ENCODE measurements around the gene CTSE.

GRCh38 chr1:206021626-206022365 lies 1.9 kb downstream of the CTSE start:
- TF ChIP-seq CTCF (IDR thresholded peaks at IDR 0.05) (no peak), EZH2 (IDR thresholded peaks at IDR 0.05; ENCODE audit: borderline replicate concordance, insufficient read depth, low read depth, low read length, poor library complexity, severe bottlenecking) (no peak)

All from B cell (primary cell).